NCI-H510A treated with DMSO at 0.1 percent for 48 hours (cell line): ENCODE data around the gene RBM4.
"Not testable (repeated sequence)": the region's sequence is repeated elsewhere in the genome, so short reads cannot be mapped to it uniquely, and the experiment has no call there.

Source experiments
- DNase-seq: peaks from one replicate; lab custom pipeline; 2025; lab: John Stamatoyannopoulos, UW

The RBM4 gene

GRCh38 chr11:66638177-66639065, at the start of gene RBM4:
Gene RBM4, plus strand, starts transcription at chr11:66638703. Its CDS starts 1,009 bp downstream, at chr11:66639712.
- DNase-seq = peak; percentile 99

- not testable (repeated sequence) for DNase-seq
Observed at GRCh38 chr11:66589315-66589714, 49.2 kb upstream of the RBM4 start.

GRCh38 chr11:66589996-66590675, 48.4 kb upstream of the RBM4 start:
- no peak for DNase-seq

- DNase-seq = no peak
Observed at GRCh38 chr11:66591175-66591574, 47.3 kb upstream of the RBM4 start.

GRCh38 chr11:66592457-66593302, 45.8 kb upstream of the RBM4 start, which contains the start of the genes CCDC87 and CCS:
Gene CCDC87, minus strand, starts transcription at chr11:66593063. Its CDS starts 48 bp downstream, at chr11:66593015.
Gene CCS, plus strand, starts transcription at chr11:66593185. Its CDS starts 77 bp downstream, at chr11:66593262.
- peak; percentile 86 for DNase-seq

- no peak for DNase-seq
Observed at GRCh38 chr11:66593303-66593635, 45.2 kb upstream of the RBM4 start.

GRCh38 chr11:66593650-66594049, 44.9 kb upstream of the RBM4 start:
- DNase-seq = no peak

GRCh38 chr11:66595245-66595904, 43.1 kb upstream of the RBM4 start:
- DNase-seq = no peak

- DNase-seq = no peak
Observed at GRCh38 chr11:66598993-66599392, 39.5 kb upstream of the RBM4 start.

- no peak for DNase-seq
Observed at GRCh38 chr11:66600219-66600618, 38.3 kb upstream of the RBM4 start.

GRCh38 chr11:66600631-66601233, 37.8 kb upstream of the RBM4 start:
- DNase-seq = no peak

GRCh38 chr11:66603072-66603471, 35.4 kb upstream of the RBM4 start:
- no peak for DNase-seq

GRCh38 chr11:66604155-66604554, 34.3 kb upstream of the RBM4 start:
- DNase-seq = no peak

GRCh38 chr11:66606608-66607007, 31.9 kb upstream of the RBM4 start:
- not testable (repeated sequence) for DNase-seq

GRCh38 chr11:66607126-66607834, 31.2 kb upstream of the RBM4 start:
- DNase-seq = no peak

- DNase-seq = no peak
Observed at GRCh38 chr11:66609721-66610617, 28.5 kb upstream of the RBM4 start.

- no peak for DNase-seq
Observed at GRCh38 chr11:66612458-66612857, 26.0 kb upstream of the RBM4 start.

GRCh38 chr11:66614073-66614472, 24.4 kb upstream of the RBM4 start:
- no peak for DNase-seq

GRCh38 chr11:66616379-66617154, 21.9 kb upstream of the RBM4 start, which contains the start of gene RBM14:
Gene RBM14, plus strand, starts transcription at chr11:66616630. Its CDS starts 91 bp downstream, at chr11:66616721.
- DNase-seq = peak; percentile 96
